GM19239 (cell line): ENCODE results near the gene SAMD4B.
"Not testable (repeated sequence)": the region's sequence is repeated elsewhere in the genome, so short reads cannot be mapped to it uniquely, and the experiment has no call there.

Experiments
- DNase-seq: peaks from one replicate; pipeline ENCODE4 v3.0.0; 2011; ENCODE audit warnings: low spot score; ENCODE audit not compliant: insufficient read length
- FAIRE-seq: peaks from 2 replicates; lab custom pipeline; 2011; peaks lifted over from hg19 to GRCh38; lab: Jason Lieb, UNC

SAMD4B gene

DNA sequence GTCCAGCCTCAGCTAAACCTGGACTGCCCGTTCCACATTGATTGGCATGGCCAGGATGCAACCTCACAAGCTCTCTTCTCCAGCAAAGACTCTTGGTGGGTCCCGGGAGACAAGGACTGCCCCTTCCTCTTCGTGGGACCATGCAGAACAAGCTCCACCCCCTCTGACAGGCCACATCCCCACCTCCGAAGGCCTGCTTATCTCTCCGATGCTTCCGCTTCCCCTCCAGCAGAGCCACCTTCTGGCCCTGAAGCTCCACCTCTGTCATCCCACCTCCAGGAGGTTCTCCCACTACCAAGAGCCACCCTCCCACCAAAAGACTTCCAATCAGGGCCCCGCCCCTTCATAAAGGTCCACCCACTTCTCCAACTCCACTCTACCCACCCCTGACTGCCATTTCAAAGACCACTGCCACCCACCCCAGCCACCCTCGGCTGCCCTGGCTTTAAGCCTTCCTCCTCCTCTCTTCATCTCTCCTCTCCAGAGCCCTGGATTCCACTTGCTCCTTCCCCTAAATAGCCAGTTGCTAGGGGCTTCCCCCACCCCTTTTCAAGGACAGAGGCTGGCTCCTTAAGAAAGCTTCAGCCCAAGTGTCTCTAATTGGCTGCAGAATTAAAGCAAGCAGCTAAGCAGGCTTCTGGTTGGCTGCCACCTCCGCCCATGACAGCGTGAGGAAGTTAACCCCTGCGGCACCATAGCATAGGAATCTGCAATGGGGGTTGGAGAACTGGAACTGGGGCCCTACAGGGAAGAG, 31.5 kb upstream of the SAMD4B start:
- DNase-seq (no peak), FAIRE-seq (no peak)

DNA sequence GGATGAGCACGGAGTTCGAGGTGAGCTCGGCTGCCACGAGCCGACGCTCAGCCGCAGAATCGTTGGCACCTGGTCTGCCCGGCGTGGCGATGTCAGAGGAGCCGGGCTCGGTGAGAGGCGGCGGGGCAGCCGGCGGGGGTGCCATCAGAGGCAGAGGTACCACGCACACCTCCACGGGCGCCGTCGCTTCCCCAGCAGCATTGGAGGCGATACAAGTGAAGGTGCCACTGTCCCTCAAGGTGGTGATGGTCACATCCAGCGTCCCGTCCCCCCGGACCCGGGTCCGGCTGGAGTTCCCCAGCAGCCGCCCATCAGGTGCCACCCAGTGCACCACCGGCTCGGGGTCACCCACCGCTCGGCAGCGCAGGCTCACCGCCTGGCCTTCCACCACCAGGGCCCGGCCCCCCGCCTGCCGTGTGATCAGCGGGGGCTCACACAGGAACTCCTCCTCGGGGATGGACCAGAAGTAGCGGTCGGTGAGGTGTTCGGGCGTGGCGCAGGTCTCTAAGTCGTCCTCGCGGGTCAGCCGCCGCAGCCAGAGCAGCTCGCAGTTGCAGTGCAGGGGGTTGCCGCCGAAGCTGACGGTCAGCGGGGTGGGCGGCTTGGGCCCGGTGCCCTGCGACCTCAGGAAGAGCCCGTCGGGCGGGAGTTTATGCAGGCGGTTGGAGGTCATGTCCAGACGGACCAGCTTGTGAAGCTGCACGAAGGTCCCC, 28.0 kb upstream of the SAMD4B start:
- DNase-seq (no peak), FAIRE-seq (no peak)

DNA sequence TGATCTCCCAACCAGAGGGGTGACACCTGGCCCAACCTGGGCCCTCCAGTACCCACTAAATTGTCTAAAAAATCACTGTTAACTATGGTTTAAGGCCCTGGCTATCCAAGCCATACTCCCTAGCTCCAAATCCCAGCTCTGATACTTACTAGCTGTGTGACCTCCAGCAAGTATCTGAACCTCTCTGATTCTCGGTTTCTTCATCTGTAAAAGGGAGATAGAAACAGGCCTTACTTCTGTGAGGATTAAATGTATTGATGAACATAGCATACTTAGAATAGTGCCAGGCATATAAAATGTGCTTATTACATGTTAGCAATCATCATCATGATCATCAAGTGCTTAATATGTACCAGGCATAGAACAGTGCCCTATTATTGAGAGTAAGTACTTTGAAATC, 26.3 kb upstream of the SAMD4B start:
- no peak for DNase-seq
- FAIRE-seq = no peak

DNA sequence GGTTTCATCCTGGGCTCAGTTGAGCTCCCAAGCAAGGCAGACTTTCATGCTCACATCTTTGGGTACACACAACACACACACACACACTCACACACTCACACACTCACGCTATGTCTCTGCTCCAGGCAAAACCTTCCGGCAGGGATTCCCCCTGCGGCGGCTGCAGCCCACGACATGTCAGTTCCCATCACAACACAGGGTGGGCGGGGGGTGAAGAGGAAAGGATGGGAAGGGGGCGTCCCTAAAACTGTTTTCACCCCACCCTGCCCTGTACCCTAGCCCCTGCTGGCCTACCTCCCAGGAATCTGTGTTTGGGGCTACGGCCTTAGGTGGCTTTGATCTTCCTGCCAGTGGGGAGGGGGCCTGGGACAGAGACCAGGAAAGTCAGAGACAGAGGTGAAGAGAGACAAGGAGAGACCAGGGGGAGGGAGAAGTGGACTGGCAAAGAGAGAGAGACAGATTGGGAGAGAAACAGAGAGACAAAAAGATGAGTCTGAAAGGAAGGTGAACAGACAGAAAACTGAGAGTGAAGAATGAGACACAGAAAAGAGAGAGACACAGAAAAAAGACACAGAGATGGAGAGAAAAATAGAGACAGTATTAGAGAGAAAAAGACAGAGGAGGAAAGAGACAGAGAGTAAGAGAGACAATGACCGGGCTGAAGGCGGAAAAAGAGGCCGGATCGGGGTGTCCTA, 25.4 kb upstream of the SAMD4B start:
- FAIRE-seq = no peak
- no peak for DNase-seq

DNA sequence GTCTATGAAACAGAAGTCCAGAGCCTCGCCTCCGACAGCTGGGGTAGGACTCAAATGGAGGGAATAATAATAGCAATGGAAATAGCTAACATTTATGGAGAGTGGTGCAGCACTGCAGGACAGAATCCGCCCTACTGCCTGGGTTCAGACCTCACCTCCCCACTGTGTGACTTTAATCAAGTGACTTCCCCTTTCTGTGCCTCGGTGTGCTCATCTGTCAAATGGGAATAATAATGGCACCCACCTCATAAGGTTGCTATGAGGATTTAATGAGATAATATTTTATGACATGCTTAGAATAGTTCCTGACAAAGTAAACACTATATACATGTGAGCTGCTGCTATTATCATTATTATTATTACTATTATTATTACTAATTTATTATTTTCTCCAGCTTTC, 24.7 kb upstream of the SAMD4B start:
- FAIRE-seq = no peak
- DNase-seq = no peak

DNA sequence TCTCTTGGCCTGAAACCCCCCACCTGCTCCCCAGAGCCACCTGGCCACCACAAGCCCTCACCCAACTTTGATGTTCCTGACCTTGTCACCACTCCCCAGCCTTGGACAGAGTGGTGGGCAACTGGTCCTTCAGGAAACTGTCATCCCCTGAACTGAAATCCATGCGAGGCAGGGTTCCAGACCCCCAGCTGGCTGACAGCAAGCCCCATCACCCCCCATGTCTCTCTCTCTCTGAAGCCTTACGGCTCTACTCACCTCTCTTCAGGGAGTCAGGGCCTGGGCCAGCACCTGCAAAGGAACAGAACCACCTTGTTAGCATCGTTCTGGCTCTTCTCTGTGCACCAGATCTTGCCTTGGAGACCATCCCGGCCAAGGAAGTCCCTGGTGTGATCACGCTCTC, 24.1 kb upstream of the SAMD4B start:
- DNase-seq = no peak
- FAIRE-seq = no peak

DNA sequence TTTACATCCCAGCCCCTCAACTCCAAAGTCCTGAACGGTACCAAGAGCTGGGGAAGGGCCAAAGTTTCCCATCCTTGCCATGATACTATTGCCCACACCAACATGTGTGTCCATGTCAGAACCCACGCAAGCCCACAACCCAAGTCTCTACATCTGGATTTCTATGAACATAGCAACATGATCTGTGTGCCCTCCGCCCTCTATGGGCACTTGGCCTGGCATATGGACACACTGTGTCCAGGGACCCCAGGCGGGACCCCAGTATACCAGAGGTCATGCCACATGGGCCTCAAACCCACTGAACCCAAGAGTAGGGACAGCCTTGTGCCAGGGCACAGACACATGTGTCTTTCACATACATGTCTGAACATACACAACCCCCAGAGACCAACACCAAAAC, 23.5 kb upstream of the SAMD4B start:
- DNase-seq = no peak
- no peak for FAIRE-seq

DNA sequence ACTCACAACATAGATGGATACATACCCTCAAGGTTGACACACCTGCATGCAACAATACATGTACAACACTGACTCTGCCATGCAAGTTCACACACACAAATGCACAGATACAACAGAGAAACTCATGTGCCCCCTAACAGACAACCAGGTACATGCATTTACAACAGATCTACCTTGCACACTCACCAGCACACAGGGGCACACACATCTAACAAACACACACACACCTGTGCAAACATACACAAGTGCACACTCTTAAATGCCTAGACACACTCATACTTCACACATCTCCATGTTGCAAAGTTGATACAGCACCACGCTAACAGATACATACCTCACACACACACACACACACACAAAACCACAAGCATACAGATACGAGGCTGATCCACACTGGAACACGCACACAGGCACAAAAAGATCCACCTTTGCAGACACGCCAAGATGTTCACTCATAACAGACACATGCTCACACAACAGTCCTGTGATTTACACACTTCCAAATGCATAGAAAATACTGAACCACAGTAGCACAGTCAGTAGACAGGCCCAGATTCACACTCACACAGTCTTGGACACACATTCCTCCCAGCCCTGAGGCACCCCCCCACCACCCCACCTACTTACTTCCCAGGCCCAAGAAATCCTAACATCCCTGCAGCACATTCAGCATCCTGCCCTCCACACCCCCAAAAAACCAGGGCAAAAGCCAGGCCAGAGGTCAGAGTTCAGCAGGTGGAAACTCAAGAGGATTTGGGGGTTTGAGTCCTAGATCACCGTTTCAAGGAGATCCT, 22.9 kb upstream of the SAMD4B start:
- DNase-seq = no peak
- no peak for FAIRE-seq

DNA sequence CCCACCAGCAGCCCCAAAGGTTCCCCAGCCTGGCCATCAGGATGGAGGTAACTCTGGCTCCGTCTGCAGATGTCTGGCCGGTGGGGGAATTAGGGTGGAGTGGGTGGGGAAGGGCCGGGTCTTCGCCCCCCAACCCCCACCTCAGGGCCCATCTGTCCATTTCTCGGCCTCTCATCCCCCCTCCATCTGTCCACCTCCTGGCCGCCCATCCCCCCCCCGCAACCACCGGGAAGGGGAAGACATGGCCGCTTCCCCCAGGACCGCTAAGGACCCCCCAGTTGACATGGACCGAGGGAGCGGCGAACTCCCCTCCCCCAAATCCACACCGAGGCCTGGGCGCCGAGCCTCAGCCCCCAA, 22.4 kb upstream of the SAMD4B start:
- FAIRE-seq (no peak), DNase-seq (no peak)

DNA sequence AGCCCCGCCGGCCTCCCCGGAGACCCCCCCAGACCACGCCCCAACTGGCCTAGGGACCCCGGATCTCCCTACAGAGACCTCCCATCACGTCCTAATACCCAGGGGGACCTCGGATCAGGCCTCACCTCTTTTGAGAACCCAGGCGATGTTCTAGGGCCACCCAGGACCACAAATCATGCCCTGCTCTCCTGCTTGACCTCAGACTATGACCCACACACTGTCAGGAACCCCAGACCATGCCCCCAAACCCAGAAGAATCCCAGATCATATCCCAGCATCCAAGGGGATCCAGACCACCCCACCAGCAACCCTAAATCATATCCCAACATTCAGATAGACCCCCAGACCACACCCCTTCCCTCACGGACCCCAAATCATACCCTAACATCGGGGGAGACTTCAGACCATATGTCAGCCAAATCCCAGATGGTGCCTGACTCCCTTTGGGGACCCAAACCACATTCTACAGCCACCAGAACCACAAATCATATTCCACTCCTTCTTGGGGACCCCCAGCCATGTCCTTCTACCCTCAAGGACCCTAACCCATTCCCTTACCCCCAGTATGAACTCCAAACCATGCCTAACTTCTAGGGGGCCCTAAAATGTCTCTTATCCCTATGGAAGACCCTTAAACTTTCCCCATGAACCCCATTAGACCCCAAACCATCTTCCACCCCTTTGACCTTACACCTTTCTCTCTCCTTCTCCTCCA, 20.9 kb upstream of the SAMD4B start:
- DNase-seq (no peak), FAIRE-seq (no peak)

DNA sequence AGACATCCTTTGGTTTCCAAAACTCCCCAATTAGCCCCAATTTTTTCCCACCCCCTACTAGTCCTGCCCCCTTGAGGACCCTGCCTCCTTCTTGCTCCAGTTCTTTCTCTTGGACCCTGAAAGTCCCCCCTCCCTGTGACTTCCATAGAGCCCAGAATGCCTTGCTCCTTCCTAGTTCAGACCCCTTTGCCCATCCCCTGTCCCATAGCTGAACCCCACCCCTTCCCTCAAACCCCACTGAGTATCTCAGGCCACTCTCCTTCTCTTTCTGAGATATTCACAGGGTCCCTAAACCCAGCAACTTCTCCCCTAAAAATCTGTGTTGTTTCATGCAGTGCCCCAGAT, 20.4 kb upstream of the SAMD4B start:
- FAIRE-seq (no peak), DNase-seq (no peak)

DNA sequence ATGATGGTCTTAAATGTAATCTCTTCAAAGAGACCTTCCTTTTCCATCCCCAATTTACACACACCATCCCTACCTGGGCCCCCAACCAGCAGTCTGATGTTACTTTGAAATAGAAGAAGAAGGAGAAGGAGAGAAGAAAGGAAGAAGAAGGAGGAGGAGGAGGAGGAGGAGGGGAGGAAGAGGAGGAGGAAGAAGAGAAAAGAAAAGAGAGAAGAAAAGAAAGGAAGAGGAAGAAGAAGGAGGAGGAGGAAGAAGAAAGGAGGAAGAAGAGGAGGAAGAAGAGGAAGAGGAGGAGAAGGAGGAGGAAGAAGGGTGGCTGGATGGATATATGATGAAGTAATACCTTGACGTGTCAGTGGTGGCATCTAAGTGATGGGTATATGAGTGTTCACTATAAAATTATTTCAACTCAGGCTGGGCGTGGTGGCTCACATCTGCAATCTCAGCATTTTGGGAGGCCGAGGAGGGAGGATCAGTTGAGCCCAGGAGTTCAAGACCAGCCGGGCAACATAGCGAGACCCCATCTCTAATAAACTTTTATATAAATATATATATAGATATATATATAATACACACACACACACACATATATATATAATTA, 17.9 kb upstream of the SAMD4B start:
- FAIRE-seq (no peak), DNase-seq (no peak)

DNA sequence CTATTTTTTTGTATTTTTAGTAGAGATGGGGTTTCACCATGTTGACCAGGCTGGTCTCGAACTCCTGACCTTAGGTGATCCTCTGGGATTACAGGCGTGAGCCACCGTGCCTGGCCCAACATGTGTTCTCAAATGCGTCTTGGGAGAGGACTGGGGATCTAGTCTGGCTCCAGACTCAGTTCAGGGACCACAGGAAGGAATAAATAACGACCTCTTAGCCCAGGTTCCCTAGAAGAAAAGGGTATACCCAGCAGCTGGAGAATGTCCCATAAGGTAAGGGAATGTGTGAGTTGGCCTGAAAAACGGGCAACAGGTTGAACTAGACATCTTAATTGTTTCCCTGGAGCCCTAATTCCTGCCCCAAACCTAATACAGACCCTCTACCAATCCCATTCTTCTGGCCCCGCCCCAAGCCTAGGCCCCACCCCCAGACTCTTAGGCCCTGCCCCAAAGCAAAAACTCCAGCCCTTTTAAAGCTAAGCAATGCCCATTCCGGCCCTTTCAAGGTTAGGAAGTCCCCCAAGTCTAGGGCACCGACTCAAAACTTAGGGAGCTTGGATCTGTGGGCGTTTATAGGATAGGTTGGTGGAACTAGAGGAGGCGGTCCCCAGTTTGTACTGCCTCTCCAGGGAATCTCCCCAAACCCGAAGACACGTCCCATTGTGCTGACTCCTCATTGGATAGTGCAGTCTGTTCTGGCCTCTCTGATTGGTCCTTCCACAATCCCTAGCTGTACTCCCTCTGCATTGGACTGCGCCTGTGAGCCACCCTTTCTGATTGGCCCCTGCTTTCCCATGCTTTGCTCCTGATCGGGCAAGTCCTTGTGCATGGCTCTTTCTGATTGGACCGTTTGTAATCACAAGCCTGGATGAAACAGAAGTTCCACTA, 16.2 kb upstream of the SAMD4B start:
- DNase-seq (no peak), FAIRE-seq (no peak)

DNA sequence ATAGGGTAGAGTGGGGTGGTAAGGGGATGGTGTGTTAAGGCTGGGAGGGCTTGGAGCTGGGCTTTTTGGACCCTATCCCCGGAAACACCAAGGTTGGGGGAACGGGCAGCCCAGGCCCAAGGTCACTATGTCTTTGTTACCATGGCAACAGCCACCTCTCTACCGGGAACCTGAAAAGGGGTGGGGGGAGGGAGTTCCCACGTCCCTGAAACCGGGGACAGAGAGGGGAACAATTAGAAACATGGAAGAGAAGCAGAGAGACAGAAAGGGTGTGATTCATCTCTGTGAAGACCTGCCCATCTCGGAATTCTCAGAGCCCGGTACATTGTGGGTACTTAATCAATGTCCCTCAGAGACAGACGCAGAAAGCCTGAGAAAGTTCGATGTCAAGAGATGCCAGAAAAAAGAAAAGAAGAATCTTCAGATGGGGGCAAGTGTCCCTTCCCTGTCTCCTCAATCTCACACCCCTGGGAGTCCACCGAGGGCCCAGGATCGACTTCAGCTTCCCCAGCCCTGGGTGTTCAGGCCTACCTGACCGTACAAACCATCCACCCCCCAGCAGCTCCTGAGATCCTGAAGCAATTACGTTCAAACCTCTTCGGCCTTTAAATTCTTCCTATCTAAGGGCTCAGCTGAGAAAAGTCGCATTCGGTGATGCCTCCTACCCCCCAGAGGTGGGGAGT, 14.7 kb upstream of the SAMD4B start:
- no peak for FAIRE-seq
- DNase-seq = no peak

DNA sequence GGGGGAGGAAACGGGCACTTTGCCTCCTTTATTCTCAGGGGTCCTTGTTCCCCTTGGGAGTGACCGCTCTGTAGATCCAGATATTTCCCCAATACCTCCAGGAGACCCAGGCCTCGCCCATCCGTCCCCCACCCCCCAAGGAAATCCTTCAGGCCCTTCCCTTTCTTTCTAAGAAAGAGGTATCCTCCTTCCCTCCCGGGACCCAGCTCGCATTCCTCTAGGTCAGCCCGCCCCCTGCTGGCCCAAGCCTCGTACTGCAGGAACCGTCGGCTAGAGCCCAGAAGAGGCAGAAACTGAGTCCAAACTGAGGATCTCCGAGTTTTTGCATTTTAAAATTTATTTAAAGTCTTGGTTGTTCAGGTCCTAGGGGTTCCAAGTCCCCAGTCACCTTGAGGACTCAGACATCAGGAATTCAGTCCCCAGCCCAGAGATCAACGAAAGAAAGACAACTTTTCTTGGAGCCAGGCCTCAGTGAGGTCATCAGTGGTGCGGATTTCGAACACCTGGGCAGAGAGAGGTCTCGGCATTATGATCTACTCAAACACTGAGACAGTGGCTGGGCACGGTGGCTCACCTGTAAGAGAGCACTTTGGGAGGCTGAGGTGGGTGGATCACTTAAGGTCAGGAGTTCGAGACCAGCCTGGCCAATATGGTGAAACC, 14.0 kb upstream of the SAMD4B start:
- DNase-seq (peak; percentile 72), FAIRE-seq (peak; percentile 97)

DNA sequence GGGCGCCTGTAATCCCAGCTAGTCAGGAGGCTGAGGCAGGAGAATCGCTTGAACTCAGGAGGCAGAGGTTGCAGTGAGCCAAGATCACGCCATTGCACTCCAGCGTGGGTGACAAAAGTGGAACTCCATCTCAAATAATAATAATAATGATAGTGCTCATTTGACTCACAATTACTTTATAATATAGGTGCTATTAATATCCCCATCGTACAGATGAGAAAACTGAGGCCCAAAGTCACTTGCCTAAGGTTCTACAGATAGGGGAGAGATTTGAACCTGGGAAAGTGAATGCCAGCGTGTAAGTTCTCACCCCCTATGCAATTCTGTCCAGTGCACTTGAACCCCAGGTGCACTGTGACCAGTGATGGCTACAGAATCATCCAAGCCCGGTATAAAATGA, 12.3 kb upstream of the SAMD4B start:
- DNase-seq (no peak), FAIRE-seq (no peak)

DNA sequence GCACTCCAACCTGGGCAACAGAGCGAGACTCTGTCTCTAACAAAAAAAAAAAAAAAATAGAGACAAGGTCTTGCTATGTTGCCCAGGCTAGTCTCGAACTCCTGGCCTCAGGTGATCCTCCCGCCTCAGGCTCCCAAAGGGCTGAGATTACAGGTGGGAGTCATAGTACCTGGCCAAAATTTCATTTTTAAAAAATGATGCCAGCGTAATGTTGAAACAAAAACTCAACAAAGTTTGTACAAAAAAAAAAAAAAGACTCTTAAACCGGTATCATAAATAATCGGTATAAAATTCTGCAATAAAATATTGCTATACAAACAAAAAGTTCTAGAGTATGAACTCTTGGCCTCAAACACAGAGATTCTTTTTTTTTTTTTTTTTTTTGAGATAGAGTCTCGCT, 9.9 kb upstream of the SAMD4B start:
- DNase-seq = no peak

DNA sequence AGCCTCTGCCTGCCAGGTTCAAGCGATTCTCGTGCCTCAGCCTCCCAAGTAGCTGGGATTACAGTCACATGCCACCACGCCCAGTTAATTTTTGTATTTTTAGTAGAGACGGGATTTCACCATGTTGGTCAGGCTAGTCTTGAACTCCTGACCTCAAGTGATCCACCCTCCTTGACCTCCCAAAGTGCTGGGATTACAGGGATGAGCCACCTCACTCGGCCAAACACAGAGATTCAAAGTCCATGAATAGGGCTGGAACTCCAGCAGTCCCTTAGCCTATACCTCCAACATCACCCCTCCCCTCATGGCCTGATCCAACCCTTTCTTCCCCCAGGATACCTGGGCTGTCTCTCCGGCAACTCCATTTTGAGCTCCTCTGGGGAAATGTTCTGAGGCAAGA, 9.5 kb upstream of the SAMD4B start:
- DNase-seq, FAIRE-seq: not testable (repeated sequence)

More for the DNA sequence above, 9.9 kb upstream of the SAMD4B start:
- no peak for FAIRE-seq
